Common myeloid progenitor, CD34-positive (primary cell): Measurements from ENCODE around the gene SCN1B.
"Not testable (repeated sequence)": the region's sequence is repeated elsewhere in the genome, so short reads cannot be mapped to it uniquely, and the experiment has no call there.

Experiments
- CTCF ChIA-PET: fragments of 350-600 bp; sonication (Branson Sonifier 250); formaldehyde crosslinking; loops from one replicate; lab custom pipeline; 2021; ENCODE audit warnings: antibody characterized with exemption; lab: Charles Lee
- POLR2A ChIA-PET: fragments of 350-600 bp; sonication (Branson Sonifier 250); formaldehyde crosslinking; loops from one replicate; lab custom pipeline; 2021; ENCODE audit warnings: antibody characterized with exemption; lab: Charles Lee
- DNase-seq, 3 donors: peaks; one replicate each; pipeline versions ENCODE4 v3.0.0 to v3.0.0-alpha.2; 2013
- H3K27ac ChIP-seq, 2 experiments: 1 replicate in 1 of 2; 2 replicates in 1 of 2; pipeline ENCODE4 v1.7.0; 2013; ENCODE audit warnings: inconsistent platforms in 2 of 2, low read length in 2 of 2, mild to moderate bottlenecking in 2 of 2, low read depth in 1 of 2, moderate library complexity in 1 of 2; ENCODE audit not compliant: severe bottlenecking in 2 of 2, insufficient read depth in 1 of 2, poor library complexity in 1 of 2
- H3K27me3 ChIP-seq, 5 experiments: replicated peaks in 2 of 5; 1 replicate in 3 of 5; 2 replicates in 2 of 5; pipeline versions ENCODE4 v1.6.1 to v1.7.0; 2013; ENCODE audit warnings: low read length in 4 of 5, mild to moderate bottlenecking in 2 of 5, moderate library complexity in 2 of 5, inconsistent platforms in 1 of 5; ENCODE audit not compliant: insufficient read depth in 5 of 5, control insufficient read depth in 4 of 5
- H3K36me3 ChIP-seq, 4 experiments: 1 replicate in 2 of 4; 2 replicates in 2 of 4; pipeline versions ENCODE4 v1.6.1 to v1.7.0; 2013; ENCODE audit warnings: low read length in 3 of 4, control low read depth in 1 of 4, mild to moderate bottlenecking in 1 of 4; ENCODE audit not compliant: control insufficient read depth in 4 of 4, insufficient read depth in 4 of 4
- H3K4me1 ChIP-seq, 4 experiments: 1 replicate in 3 of 4; 2 replicates in 1 of 4; pipeline versions ENCODE4 v1.6.1 to v1.7.1; 2013; ENCODE audit warnings: low read length in 3 of 4, mild to moderate bottlenecking in 3 of 4, control low read depth in 1 of 4, inconsistent platforms in 1 of 4, moderate library complexity in 1 of 4; ENCODE audit not compliant: control insufficient read depth in 4 of 4, insufficient read depth in 4 of 4; ENCODE audit errors: control extremely low read depth in 1 of 4
- H3K4me3 ChIP-seq, 7 experiments: 1 replicate in 4 of 7; 2 replicates in 3 of 7; pipeline versions ENCODE4 v1.5.1 to v1.7.0; 2013; ENCODE audit warnings: mild to moderate bottlenecking in 7 of 7, low read length in 6 of 7, moderate library complexity in 6 of 7, inconsistent platforms in 2 of 7, low read depth in 2 of 7, control low read depth in 1 of 7; ENCODE audit not compliant: insufficient read depth in 4 of 7, control insufficient read depth in 1 of 7; ENCODE audit errors: extremely low read depth in 1 of 7
- H3K9me3 ChIP-seq, 5 experiments: 1 replicate in 4 of 5; 2 replicates in 1 of 5; pipeline versions ENCODE4 v1.6.1 to v1.7.1; 2013; ENCODE audit warnings: low read length in 4 of 5, mild to moderate bottlenecking in 2 of 5, inconsistent platforms in 1 of 5, low read depth in 1 of 5, moderate library complexity in 1 of 5; ENCODE audit not compliant: control insufficient read depth in 4 of 5, insufficient read depth in 2 of 5; ENCODE audit errors: control extremely low read depth in 1 of 5
- WGBS: methylation state at CpG from one replicate; pipeline ENCODE4 v1.1.5; 2013; ENCODE audit not compliant: insufficient coverage; 5-methylcytosine and 5-hydroxymethylcytosine counted together

SCN1B gene

DNA sequence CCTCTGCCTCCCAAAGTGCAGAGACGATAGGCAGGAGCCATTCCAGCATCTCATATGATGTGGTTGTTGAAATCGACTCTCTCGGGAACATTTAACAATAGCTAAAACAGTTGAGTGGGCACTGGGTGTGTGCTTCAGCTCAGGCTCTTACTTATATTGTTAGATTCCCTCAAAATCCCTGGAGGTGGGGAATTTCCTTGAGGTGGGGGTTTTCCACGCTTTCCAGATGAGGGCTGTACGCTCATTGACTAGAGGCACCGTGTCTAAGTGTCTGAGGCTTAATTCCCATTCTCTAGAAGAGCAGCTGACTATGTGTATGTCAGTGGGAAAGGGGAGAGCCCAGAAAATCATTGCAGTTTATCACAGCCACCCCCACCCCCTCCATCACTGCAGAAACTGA is 41.0 kb upstream of the SCN1B start:
- H3K4me1 ChIP-seq: peaks cover 5 to 17% (median 13%) of the 10 kb centered on the region in 4 experiments
- H3K9me3 ChIP-seq: peaks cover 0 to 4% (median 0%) of the 10 kb centered on the region in 5 experiments
- no peak for DNase-seq
- H3K36me3 ChIP-seq: no peaks in the 10 kb centered on the region
- no peak overlapping the region for H3K27ac ChIP-seq
- H3K4me3 ChIP-seq: no peak overlapping the region
- POLR2A ChIA-PET: no interaction called here
- CTCF ChIA-PET: interaction anchor here (1.2 to 2.7 kb wide), 6 partner anchors 12 to 29 kb away, joined by 3 to 7 read pairs (median 4); no protein-coding TSS in a partner anchor
- 88% methylated on average over 1 of the region's 6 CpGs for WGBS
- H3K27me3 ChIP-seq: no peaks in the 10 kb centered on the region

DNA sequence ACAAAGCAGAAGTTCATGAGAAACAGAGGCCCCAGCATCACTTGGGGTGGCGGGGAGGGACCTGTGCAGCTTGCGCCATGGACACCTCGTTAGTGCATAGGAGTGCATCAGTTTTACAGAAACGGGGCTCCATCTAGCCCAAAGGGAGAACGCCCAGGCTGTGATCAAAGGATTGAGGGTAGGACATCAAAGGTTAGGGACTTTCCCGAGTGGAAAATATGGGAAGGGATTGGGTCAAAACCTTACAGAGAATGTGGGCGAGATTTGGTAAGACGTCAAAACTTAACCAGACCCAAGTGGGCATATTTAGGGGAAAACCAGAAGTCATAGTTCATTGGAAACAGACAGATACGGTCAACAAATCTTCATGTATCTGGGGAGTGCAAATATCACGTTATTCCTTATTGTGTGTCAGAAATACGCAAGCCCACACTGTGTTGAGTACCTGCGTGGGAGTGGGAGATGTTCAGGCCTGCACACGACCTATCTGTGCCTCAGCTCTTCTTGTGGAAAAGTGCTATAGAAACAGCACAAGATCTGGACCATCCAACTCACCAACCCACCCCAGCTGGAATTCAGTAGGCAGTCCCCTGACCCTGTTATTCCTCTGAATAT is 39.6 kb upstream of the SCN1B start:
- H3K4me1 ChIP-seq: peaks cover 0 to 18% (median 13%) of the 10 kb centered on the region in 4 experiments
- H3K27me3 ChIP-seq: no peaks in the 10 kb centered on the region
- ChIA-PET CTCF (interaction anchor here (0.9 to 2.6 kb wide), 5 partner anchors 10 to 53 kb away, joined by 3 to 10 read pairs (median 4); no protein-coding TSS in a partner anchor), POLR2A (no interaction called here)
- no peak overlapping the region for H3K27ac ChIP-seq
- H3K36me3 ChIP-seq: no peaks in the 10 kb centered on the region
- WGBS: 96% methylated on average over 11 of the region's 13 CpGs
- H3K9me3 ChIP-seq: peaks cover 0 to 11% (median 0%) of the 10 kb centered on the region in 5 experiments
- no peak overlapping the region for H3K4me3 ChIP-seq
- no peak for DNase-seq

DNA sequence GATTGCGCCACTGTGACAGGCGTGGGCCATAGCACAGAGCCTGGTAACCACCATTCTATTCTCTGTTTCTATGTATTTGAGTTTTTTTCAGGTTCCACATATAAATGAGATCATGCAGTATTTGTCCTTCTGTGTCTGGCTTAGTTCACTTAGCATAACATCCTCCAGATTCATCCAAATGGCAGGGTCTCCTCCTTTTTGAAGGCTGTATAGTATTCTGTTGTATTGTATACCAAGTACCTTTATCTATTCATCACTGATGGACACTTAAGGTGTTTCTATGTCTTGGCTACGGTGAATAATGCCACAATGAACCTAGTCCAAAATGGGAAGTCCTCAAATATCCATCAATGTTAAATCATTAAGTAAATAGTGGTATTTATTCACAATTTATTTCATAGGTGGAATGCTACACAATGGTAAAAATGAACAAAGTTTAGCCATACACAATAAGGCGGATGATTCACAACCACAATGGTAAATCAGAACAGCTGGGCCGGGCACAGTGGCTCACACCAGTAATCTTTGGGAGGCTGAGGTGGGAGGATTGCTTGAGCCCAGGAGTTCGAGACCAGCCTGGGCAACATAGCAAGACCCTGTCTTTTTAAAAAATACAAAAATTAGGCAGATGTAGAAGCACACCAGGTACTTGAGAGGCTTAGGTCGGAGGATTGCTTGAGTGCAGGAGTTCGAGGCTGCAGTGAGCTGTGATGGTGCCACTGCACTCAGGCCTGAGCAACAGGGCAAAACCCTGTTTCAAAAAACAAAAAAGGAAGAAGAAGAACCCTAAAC is 38.5 kb upstream of the SCN1B start:
- CTCF ChIA-PET: interaction anchor here (1.3 to 2.6 kb wide), 2 partner anchors 19 to 21 kb away, joined by 3 to 10 read pairs; no protein-coding TSS in a partner anchor
- Histone ChIP-seq H3K4me1 (peaks cover 0 to 24% (median 20%) of the 10 kb centered on the region in 4 experiments), H3K27me3 (no peaks in the 10 kb centered on the region), H3K27ac (no peak overlapping the region), H3K9me3 (peaks cover 0 to 11% (median 0%) of the 10 kb centered on the region in 5 experiments), H3K4me3 (no peak overlapping the region), H3K36me3 (no peaks in the 10 kb centered on the region)
- DNase-seq: no peak
- 97% methylated on average over 5 of the region's 8 CpGs for WGBS
- POLR2A ChIA-PET: no interaction called here

DNA sequence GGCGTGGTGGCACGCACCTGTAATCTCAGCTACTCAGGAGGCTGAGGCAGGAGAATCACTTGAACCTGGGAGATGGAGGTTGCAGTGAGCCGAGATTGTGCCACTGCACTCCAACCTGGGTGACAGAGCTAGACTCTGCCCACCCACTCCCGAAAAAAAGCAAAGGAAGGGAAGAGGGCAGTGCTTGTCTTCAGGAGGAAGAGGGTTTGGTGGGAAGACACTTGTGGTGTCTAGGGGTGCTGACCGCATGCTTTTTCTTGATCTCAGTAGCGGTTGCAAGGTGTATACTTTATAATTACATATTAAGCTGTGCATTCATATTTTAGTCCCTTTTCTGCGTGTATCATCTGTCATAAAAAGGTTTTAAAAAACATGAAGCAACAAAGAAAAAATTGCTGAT is 37.7 kb upstream of the SCN1B start:
- CTCF ChIA-PET: interaction anchor here (2.6 kb wide), 1 partner anchor 20 kb away, joined by 10 read pairs; no protein-coding TSS in a partner anchor

DNA sequence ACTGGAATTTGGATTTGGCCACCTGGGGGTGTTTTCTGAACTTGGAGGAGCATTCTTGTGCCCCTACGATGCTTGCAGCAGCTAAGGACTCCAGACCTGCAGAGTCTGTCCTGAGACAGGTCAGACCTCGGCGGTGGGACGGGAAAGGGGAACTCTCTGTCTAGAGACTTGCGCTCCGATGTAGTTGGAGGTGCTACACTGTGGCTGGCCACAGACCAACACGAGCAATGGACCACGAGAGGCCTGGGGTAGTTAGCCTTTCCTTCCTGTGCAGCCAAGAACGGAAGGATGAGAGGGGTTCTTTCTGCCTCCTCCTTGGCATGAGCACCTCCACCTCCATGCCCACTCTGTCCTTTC is 36.0 kb upstream of the SCN1B start:
- no peak overlapping the region for H3K4me3 ChIP-seq
- CTCF ChIA-PET: interaction anchor here (0.7 to 2.8 kb wide), 4 partner anchors 9 to 50 kb away, joined by 3 to 9 read pairs (median 4); no protein-coding TSS in a partner anchor
- DNase-seq: no peak
- no peak overlapping the region for H3K27ac ChIP-seq
- H3K9me3 ChIP-seq: peaks cover 0 to 11% (median 0%) of the 10 kb centered on the region in 5 experiments
- no peaks in the 10 kb centered on the region for H3K36me3 ChIP-seq
- no peaks in the 10 kb centered on the region for H3K27me3 ChIP-seq
- POLR2A ChIA-PET: no interaction called here
- 74% methylated on average over 6 of the region's 9 CpGs for WGBS
- H3K4me1 ChIP-seq: peaks cover 7 to 44% (median 42%) of the 10 kb centered on the region in 4 experiments

More for the DNA sequence above, 37.7 kb upstream of the SCN1B start:
- Histone ChIP-seq H3K4me1 (peaks cover 4 to 32% (median 28%) of the 10 kb centered on the region in 4 experiments), H3K9me3 (peaks cover 0 to 11% (median 0%) of the 10 kb centered on the region in 5 experiments)
- POLR2A ChIA-PET: interaction anchor here (0.6 kb wide), 1 partner anchor 702 kb away, joined by 3 read pairs; no protein-coding TSS in a partner anchor
- not testable (repeated sequence) for DNase-seq, H3K36me3 ChIP-seq, H3K4me3 ChIP-seq, H3K27ac ChIP-seq, H3K27me3 ChIP-seq
- 100% methylated on average over 1 of the region's 7 CpGs for WGBS

DNA sequence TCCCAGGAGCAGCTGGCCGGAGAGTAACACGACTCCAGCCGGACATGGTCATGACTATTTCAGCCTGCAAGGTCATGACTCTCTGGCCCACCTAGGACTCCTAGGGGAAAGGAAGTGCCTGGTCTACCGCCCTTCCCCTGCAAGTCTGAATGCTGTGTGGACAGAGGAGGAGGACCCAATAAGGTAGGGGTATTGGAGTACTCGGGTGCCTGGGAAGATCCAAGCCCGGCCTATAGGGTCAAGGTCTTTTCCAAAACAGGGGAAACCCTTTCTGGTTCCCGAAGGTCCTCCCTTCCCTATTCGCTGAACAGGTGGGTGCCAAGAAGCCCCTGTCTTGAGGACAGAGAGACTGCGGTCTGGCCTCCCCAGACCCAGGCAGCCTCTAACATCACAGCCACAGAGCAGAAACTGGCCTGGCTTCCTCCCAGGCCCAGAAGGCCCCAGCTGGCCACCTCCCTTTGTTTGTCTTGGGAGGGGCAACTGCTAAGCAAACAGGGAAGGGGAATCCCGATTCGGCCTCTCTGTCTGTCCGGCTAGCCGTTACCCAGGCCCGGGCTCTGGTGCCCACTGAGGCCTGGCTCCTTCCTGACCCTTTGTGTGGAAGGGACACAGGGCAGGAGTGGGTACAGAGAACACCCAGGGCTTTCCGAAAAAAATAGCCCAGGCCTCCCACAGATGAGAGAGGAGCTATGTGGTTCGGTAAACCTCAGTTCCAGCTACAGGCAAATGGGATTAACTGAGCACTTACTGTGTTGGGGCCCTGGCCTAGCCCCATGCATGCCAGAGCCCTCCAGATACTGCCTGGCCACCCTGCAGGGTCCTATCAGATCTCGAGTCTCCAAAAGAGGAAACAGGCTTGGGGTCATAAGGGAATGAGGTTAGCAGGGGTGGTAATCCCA is 35.4 kb upstream of the SCN1B start:
- ChIA-PET POLR2A (no interaction called here), CTCF (interaction anchor here (0.8 to 2.8 kb wide), 6 partner anchors 9 to 51 kb away, joined by 3 to 9 read pairs (median 4); no protein-coding TSS in a partner anchor)
- H3K4me3 ChIP-seq: no peak overlapping the region
- no peaks in the 10 kb centered on the region for H3K27me3 ChIP-seq
- no peak overlapping the region for H3K27ac ChIP-seq
- H3K36me3 ChIP-seq: no peaks in the 10 kb centered on the region
- peaks cover 7 to 50% (median 48%) of the 10 kb centered on the region in 4 experiments for H3K4me1 ChIP-seq
- WGBS: 94% methylated on average over 16 of the region's 17 CpGs
- no peak for DNase-seq
- peaks cover 0 to 11% (median 0%) of the 10 kb centered on the region in 5 experiments for H3K9me3 ChIP-seq
